ENCODE measurements around the gene KATNB1. TPM values are rescaled to one million over a fixed set of nuclear protein-coding genes. Genes with fewer than 3 reads are reported as not detected.

KATNB1 gene
- total RNA-seq, 1 experiment from 2014 or later: 60.4 TPM

DNA sequence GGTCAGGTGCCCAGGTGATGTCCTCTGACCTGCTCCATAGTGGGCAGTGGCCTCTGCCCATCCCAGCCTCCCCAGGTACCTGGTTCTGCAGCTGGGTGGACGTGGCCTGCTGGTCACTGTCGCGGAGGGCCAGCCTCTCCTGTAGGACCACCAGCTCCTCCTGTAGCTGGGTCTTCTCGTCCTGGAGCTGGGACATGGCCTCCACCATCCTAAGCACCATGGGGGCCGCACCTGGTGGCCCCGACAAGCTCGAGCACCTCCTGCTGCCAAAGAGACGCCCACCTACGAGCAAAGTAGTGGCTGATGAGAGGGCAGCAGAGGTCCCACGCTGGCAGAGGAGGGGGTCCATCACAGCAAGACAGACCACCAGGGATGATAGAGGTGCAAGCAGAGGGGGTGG is 49.8 kb downstream of the KATNB1 start (continued):
- TF ChIP-seq, protein P1, sequence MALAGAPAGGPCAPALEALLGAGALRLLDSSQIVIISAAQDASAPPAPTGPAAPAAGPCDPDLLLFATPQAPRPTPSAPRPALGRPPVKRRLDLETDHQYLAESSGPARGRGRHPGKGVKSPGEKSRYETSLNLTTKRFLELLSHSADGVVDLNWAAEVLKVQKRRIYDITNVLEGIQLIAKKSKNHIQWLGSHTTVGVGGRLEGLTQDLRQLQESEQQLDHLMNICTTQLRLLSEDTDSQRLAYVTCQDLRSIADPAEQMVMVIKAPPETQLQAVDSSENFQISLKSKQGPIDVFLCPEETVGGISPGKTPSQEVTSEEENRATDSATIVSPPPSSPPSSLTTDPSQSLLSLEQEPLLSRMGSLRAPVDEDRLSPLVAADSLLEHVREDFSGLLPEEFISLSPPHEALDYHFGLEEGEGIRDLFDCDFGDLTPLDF (CRISPR knock-in tag; IDR thresholded peaks at IDR 0.05): no peak
- no peak for TF ChIP-seq EMX1 (CRISPR knock-in tag; IDR thresholded peaks at IDR 0.05)
- TF ChIP-seq, protein P2, sequence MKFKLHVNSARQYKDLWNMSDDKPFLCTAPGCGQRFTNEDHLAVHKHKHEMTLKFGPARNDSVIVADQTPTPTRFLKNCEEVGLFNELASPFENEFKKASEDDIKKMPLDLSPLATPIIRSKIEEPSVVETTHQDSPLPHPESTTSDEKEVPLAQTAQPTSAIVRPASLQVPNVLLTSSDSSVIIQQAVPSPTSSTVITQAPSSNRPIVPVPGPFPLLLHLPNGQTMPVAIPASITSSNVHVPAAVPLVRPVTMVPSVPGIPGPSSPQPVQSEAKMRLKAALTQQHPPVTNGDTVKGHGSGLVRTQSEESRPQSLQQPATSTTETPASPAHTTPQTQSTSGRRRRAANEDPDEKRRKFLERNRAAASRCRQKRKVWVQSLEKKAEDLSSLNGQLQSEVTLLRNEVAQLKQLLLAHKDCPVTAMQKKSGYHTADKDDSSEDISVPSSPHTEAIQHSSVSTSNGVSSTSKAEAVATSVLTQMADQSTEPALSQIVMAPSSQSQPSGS (CRISPR knock-in tag; IDR thresholded peaks at IDR 0.05; ENCODE audit: borderline replicate concordance, low read depth): no peak
- TF ChIP-seq SMAD3 (CRISPR knock-in tag; IDR thresholded peaks at IDR 0.05; ENCODE audit: borderline replicate concordance): no peak
- TF ChIP-seq TEAD4 (CRISPR knock-in tag; IDR thresholded peaks at IDR 0.05): no peak
- TF ChIP-seq TEAD1 (CRISPR knock-in tag; IDR thresholded peaks at IDR 0.05): no peak
- no peak for TF ChIP-seq HMGA2 (CRISPR knock-in tag; IDR thresholded peaks at IDR 0.05)

DNA sequence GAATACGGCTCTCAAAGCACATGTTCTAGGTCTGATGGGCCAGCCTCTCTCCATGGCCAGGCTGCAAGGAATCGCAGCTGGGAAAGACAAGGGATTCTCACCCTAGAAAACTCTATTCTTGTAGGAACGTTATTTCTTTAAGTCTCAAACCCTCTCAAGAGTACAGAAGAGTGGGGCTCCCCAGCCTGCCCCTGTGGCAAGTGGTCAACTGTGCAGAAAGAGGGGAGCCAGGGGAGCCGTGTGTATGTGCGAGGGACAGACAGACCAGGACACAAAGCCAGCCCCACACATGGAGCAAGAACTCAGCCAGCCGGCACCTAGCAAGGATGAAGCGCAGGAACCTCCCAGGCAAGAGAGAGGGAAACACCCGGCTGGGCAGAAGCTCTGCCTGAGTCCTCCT is 50.4 kb downstream of the KATNB1 start:
- H3K4me1 Mint-ChIP-seq: peaks cover 6% of the 10 kb centered on the region; the same call in 1 of the 2 replicates
- H3K36me3 Mint-ChIP-seq: no peaks in the 10 kb centered on the region
- POLR2A ChIA-PET: no interaction called here

More for the DNA sequence above, 50.4 kb downstream of the KATNB1 start:
- TF ChIP-seq NR3C1 (CRISPR knock-in tag; conservative IDR thresholded peaks at IDR 0.05; ENCODE audit: low read depth): no peak
- no peak for TF ChIP-seq TEAD1 (CRISPR knock-in tag; IDR thresholded peaks at IDR 0.05)
- TF ChIP-seq TCF7 (CRISPR knock-in tag; IDR thresholded peaks at IDR 0.05; ENCODE audit: low read depth): no peak
- no peak for TF ChIP-seq ZNF396 (CRISPR knock-in tag; IDR thresholded peaks at IDR 0.05; ENCODE audit: borderline replicate concordance)
- TF ChIP-seq, protein P3, sequence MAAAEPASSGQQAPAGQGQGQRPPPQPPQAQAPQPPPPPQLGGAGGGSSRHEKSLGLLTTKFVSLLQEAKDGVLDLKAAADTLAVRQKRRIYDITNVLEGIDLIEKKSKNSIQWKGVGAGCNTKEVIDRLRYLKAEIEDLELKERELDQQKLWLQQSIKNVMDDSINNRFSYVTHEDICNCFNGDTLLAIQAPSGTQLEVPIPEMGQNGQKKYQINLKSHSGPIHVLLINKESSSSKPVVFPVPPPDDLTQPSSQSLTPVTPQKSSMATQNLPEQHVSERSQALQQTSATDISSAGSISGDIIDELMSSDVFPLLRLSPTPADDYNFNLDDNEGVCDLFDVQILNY (CRISPR knock-in tag; IDR thresholded peaks at IDR 0.05): no peak
- no peak for TF ChIP-seq NR2C2 (CRISPR knock-in tag; IDR thresholded peaks at IDR 0.05)
- no peak for TF ChIP-seq GTF2I (CRISPR knock-in tag; conservative IDR thresholded peaks at IDR 0.05)
- no peak for TF ChIP-seq NFATC4 (CRISPR knock-in tag; IDR thresholded peaks at IDR 0.05)
- TF ChIP-seq, protein P4, sequence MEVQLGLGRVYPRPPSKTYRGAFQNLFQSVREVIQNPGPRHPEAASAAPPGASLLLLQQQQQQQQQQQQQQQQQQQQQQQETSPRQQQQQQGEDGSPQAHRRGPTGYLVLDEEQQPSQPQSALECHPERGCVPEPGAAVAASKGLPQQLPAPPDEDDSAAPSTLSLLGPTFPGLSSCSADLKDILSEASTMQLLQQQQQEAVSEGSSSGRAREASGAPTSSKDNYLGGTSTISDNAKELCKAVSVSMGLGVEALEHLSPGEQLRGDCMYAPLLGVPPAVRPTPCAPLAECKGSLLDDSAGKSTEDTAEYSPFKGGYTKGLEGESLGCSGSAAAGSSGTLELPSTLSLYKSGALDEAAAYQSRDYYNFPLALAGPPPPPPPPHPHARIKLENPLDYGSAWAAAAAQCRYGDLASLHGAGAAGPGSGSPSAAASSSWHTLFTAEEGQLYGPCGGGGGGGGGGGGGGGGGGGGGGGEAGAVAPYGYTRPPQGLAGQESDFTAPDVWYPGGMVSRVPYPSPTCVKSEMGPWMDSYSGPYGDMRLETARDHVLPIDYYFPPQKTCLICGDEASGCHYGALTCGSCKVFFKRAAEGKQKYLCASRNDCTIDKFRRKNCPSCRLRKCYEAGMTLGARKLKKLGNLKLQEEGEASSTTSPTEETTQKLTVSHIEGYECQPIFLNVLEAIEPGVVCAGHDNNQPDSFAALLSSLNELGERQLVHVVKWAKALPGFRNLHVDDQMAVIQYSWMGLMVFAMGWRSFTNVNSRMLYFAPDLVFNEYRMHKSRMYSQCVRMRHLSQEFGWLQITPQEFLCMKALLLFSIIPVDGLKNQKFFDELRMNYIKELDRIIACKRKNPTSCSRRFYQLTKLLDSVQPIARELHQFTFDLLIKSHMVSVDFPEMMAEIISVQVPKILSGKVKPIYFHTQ (CRISPR knock-in tag; IDR thresholded peaks at IDR 0.05): no peak
- TF ChIP-seq SMAD4 (CRISPR knock-in tag; IDR thresholded peaks at IDR 0.05): no peak
- TF ChIP-seq TP53 (CRISPR knock-in tag; IDR thresholded peaks at IDR 0.05): no peak
- TF ChIP-seq, protein P5, sequence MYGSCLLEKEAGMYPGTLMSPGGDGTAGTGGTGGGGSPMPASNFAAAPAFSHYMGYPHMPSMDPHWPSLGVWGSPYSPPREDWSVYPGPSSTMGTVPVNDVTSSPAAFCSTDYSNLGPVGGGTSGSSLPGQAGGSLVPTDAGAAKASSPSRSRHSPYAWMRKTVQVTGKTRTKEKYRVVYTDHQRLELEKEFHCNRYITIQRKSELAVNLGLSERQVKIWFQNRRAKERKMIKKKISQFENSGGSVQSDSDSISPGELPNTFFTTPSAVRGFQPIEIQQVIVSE (CRISPR knock-in tag; IDR thresholded peaks at IDR 0.05; ENCODE audit: borderline replicate concordance): no peak
- TF ChIP-seq ESRRA (CRISPR knock-in tag; IDR thresholded peaks at IDR 0.05; ENCODE audit: borderline replicate concordance): no peak
- no peak for ATAC-seq
- H3K27me3 Mint-ChIP-seq (ENCODE audit: low read depth): no peaks in the 10 kb centered on the region
- H3K27ac Mint-ChIP-seq: no peak overlapping the region
- CTCF ChIA-PET: interaction anchor here (0.6 to 2.2 kb wide), 3 partner anchors 9 to 11 kb away, joined by 3 to 11 read pairs (median 5); no protein-coding TSS in a partner anchor
- no peak for DNase-seq (ENCODE audit: low spot score)
- H3K4me3 Mint-ChIP-seq: no peak overlapping the region
- H3K9me3 Mint-ChIP-seq: no peaks in the 10 kb centered on the region
